GM18498 (cell line): ENCODE measurements around the gene THOP1.
A peak's percentile ranks its signal among the peaks of the same experiment; 100 is the strongest.
"Not testable (repeated sequence)": the region's sequence is repeated elsewhere in the genome, so short reads cannot be mapped to it uniquely, and the experiment has no call there.

Source experiments
- ATAC-seq: cut with Tn5 transposase; IDR thresholded peaks from one replicate; pipeline ENCODE4 v1.9.1; 2021; ENCODE audit warnings: mild to moderate bottlenecking, moderate library complexity; ENCODE audit not compliant: unreplicated experiment

THOP1 gene

GRCh38 chr19:2815191-2815614, 29.9 kb downstream of the THOP1 start:
- no peak for ATAC-seq

- no peak for ATAC-seq
Measured at GRCh38 chr19:2815923-2816322, 30.6 kb downstream of the THOP1 start.

GRCh38 chr19:2816641-2817040, 31.3 kb downstream of the THOP1 start:
- no peak for ATAC-seq

DNA sequence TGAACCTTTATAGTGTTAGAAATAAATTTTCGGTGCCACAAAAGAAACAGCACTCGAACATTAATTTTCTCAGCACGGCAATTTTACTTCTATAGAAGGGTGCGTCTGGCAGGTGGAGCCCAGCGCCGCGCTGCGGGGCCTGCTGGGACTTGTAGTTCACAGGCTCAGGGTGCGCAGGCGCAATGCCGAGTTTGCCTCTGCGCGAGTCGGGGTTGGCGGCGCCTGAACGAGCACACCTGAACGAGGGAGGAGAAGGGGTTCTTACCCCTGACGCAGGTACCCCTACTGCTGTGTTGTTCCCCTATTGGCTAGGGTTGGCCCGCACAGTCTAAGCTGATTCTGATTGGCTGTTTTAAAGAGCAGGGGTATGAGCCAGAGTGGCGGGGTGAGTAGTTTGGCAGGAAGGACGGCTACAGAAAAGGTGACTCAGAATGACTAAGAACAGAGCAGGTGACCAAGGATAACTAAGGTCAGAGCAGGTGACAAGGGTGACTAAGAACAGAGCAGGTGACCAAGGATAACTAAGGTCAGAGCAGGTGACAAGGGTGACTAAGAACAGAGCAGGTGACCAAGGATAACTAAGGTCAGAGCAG, 32.0 kb downstream of the THOP1 start:
- ATAC-seq: not testable (repeated sequence)

GRCh38 chr19:2819540-2820111, 34.3 kb downstream of the THOP1 start, which contains the start of gene ZNF554:
TSS of gene ZNF554 (plus strand) at chr19:2819868. CDS start at chr19:2820072, 204 bp downstream.
- peak; percentile 88 for ATAC-seq

DNA sequence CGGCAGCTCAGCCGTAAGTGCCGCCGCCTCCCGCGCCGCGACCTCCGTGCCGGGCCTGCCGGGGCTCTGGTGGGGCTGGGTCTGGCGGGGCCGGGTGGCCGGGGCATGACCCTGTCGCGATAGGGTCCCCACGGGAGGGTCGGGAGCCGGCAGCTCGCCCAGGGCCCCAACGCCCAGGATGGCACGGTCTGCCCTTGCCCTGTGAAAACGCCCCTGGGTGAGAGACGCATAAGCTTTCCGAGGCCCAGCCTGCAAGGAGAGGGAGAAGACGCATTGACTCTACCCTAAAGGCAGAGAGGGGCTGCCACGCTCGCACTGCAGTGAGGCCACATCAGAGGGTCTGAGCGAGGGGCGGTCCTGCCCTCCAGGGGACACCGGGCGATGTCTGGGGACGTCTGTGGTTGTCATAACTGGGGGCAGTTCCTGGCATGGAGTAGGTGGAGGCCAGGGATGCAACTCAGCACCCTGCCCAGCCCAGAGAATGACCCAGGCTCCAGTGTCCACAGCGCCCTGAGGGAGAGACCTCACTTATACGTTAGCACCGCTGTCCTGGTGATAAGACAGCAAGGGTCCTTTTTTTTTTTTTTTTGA, 34.9 kb downstream of the THOP1 start:
- ATAC-seq: peak; percentile 28

DNA sequence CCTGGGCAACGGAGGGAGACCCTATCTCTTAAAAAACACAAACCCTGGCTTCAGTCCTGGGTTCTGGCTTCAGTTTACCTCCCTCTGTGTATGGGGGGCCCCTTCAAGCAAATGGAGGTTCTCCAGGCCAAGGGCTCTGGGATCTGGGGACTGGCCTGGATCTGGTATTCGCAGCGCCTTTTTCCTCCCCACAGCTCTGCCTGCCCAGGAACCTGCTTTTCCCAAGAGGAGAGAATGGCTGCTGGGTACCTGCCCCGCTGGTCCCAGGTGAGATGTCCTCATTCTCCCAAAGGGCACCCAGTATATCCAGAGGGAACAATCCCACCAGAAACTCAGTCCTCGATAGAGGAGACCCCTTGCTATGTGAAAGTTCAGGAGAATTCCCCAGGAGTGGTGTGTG, 37.5 kb downstream of the THOP1 start:
- ATAC-seq: no peak

DNA sequence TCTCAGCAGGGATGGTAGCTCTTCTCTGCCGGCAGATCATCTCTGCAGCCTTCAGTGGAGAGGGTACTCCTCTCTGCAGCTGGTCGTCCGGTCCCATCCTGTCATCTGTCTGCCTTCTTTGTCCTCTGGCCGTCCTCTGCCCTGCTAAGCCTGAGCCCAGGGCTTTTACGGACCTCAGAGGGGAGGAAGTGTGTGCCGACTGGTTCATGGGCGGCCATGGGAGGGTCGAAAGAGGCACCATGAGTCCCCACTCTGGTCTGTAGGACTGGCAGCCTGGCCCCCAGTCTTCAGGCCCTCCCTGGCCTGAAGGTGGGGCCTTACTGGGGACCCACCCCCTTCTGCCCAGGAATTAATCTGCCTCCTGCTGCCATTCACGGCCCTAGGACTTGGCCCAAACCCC, 38.3 kb downstream of the THOP1 start:
- ATAC-seq: no peak

DNA sequence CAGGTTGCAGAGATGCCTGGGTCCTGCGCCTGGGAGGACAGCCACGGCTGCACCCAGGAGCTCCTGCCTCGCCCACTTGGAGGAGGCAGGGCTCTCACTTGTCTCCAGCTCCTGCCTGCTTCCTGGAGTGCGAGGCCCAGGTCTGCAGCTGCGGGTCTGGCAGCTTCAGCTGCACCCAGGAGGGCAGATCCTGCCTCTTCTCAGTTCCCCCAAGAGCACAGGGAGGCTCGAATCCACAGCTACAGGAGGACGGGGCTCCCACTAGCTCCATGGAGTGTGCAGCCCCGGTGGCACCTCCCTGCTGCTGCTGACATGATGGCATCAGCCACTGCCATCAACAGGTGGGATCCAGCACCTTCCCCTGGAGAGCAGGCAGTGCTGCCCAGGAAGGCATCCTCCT, 38.8 kb downstream of the THOP1 start:
- no peak for ATAC-seq

DNA sequence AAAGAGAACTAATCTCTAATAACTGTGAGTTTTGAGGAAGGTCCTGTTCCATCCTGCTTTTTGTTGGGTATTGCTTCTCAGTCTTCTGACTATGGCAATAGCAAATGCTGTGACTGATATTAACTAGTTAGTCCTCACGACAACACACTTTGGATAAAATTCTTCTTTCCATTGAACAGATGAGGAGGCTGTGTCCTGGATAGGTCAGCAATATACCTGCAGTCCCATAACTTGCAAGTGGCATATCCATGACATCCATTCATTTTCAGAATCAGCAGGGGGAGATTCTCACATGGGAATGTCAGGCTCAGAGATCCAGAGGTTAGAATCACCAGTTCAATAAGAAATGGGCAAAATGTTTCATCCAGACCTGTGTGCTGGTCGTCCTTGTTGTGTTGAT, 41.7 kb downstream of the THOP1 start:
- no peak for ATAC-seq

DNA sequence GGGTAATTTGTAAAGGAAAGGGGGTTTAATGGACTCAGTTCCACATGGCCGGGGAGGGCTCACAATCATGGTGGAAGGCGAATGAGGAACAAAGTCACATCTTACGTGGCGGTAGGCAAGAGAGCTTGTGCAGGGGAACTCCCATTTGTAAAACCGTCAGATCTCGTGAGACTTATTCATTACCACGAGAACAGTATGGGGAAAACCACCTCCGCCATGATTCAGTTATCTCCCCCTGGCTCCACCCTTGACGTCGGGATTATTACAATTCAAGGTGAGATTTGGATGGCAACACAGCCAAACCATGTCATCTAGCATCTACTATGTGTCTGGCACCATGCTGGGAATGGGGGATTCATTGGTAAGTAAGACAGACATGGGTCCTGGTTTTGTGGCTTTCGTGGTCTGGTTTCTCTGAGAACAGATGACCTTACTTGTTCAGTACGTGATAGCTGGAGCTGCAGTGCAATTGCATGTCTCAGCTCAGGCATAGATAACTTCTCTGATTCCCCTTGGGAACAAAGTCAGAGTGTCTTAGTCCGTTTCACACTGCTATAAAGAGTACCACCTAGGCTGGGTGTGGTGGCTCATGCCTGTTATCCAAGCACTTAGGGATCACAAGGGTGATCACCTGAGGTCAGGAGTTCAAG, 42.7 kb downstream of the THOP1 start:
- ATAC-seq: no peak

DNA sequence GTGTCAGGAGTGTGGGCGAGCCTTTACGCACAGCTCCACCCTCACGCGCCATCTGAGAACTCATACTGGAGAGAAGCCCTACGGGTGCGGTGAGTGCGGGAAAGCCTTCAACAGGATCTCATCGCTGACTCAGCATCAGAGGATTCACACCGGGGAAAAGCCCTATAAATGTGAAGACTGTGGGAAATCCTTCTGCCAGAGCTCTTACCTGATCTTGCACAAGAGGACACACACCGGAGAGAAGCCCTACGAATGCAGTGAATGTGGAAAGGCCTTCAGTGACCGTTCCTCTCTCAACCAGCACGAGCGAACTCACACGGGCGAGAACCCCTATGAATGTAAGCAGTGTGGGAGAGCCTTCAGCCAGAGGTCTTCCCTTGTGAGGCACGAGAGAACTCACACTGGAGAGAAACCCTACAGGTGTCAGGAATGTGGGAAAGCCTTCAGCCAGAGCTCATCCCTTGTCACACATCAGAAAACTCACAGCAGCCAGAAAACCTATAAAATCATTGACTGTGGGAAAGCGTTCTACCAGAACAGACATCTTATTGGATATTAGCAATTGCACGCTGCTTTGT, 49.1 kb downstream of the THOP1 start:
- ATAC-seq: no peak

DNA sequence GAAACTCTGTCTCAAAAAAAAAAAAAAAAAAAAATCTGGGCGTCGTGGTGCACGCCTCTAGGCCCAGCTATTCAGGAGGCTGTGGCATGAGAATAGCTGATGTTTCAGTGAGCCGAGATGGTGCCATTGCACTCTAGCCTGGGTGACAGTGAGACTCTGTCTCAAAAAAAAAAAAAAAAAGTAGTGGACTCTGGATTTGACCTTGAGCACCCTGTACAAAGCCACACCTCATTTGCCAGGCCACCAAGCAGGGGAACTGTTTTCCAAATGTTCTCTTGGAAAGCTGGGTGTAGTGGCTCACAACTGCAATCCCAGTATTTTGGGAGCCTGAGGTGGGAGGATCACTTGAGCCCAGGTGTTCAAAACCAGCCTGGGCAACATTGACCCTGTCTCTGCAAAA, 52.1 kb downstream of the THOP1 start:
- ATAC-seq: no peak

DNA sequence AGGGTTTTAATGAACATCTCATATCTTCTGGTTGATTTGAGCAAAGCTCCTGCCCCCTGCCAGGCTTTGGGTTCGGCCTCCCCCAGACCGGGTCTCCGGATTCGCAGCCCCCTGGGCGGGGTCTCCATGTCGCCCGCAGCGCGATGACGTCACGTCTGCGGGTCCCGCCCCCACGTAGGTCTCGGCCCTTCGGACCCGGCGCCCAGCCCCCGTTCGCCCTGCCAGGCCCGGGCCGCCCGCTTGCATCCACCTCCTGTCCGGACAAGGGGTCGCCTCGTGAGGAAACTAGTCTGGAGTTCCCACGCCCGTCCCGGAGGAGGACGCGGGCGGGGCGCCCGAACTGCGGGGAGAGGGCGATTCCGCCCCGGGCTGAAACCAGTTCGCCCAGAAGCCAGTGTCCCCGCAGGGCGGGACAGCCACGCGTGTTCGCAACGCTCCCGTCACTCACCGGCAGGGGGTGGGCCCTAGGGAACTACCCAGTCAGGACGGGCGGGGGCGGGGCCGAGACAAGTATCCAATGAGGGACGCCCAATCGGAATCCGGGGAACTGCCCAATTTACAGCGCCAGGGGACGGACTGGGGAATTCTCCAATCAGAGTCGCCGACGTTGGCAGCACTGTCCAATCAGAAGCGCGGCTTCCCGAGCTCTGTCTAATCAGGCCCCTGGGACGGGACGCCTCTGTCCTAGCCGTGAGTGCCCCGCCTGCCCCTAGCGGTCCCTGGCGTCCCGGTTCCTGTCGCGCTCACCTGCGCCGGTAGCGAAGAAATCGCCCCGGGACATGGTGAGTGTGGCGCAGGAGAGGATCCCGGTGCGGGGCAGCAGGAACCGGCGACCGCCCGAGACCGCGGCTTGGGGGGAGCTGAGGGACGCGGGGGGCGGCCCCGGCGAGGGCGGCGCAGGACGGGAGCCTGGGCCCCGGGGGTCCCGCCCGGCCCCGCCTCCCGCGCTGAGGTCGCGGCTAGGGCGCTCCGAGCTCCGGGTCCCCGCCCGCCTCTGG, 55.8 kb downstream of the THOP1 start, which contains the start of gene ZNF555:
Gene ZNF555, plus strand, starts transcription at position 682 of the 998 bp plus-strand sequence. Its CDS starts 98 bp downstream, at position 780.
- ATAC-seq: peak; percentile 89

- peak; percentile 13 for ATAC-seq
Measured at GRCh38 chr19:2841855-2842574, 56.7 kb downstream of the THOP1 start.

- no peak for ATAC-seq
Measured at GRCh38 chr19:2845107-2845506, 59.8 kb downstream of the THOP1 start.

- no peak for ATAC-seq
Measured at GRCh38 chr19:2846180-2846894, 61.0 kb downstream of the THOP1 start.

GRCh38 chr19:2847507-2847906, 62.2 kb downstream of the THOP1 start:
- no peak for ATAC-seq

DNA sequence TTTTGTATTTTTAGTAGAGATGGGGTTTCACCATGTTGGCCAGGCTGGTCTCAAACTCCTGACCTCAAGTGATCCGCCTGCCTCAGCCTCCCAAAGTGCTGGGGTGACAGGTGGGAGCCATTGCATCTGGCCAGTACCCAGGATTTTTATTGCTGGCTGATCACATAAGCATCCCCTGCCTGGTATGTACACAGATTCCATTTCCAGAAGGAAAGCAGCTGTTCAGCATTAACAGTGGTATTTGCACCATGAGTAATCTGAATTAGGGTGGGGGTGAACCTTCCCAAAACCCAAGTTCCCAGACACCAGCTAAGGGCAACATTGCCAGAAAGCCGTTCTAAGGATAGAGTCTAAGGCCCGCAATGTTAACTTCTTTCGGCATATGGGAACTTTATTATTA, 63.3 kb downstream of the THOP1 start:
- no peak for ATAC-seq
